K562 (cell line): Measurements from ENCODE around the gene NRSN2. TPM values are rescaled to one million over a fixed set of nuclear protein-coding genes. Genes with fewer than 3 reads are reported as not detected.
"Not testable (repeated sequence)": the region's sequence is repeated elsewhere in the genome, so short reads cannot be mapped to it uniquely, and the experiment has no call there.

Experiments used
- ATF1 ChIP-seq, 2 experiments: fragments of 450-650 bp in 1 of 2; IDR thresholded peaks; 2 replicates each; pipeline ENCODE4 v1.6.1; 2016; ENCODE audit warnings: missing compliant biosample characterization in 1 of 2, missing genetic modification characterization in 1 of 2
- DMBX1 ChIP-seq: fragments of 250-450 bp; sonication (Bioruptor Pico); IDR thresholded peaks from 2 replicates; pipeline ENCODE4 v1.8.0; 2022; ENCODE audit warnings: inconsistent platforms, mild to moderate bottlenecking, moderate library complexity, borderline replicate concordance
- RAD21 ChIP-seq, 2 experiments: fragments of 250-450 bp in 1 of 2; fragments of 450-650 bp in 1 of 2; sonication (Bioruptor Pico) in 1 of 2; formaldehyde crosslinking in 1 of 2; IDR thresholded peaks in 1 of 2; conservative IDR thresholded peaks in 1 of 2; 2 replicates each; pipeline versions ENCODE4 v1.4.0 to v1.8.0; 2020 to 2022; ENCODE audit warnings: mild to moderate bottlenecking in 2 of 2, moderate library complexity in 1 of 2
- SMAD4 ChIP-seq: fragments of 250-450 bp; sonication (Bioruptor Pico); conservative IDR thresholded peaks from 2 replicates; pipeline ENCODE4 v1.8.0; 2021; ENCODE audit warnings: inconsistent platforms, mild to moderate bottlenecking, moderate library complexity
- SPI1 ChIP-seq: IDR thresholded peaks from 2 replicates; pipeline ENCODE4 v1.6.1; 2011; ENCODE audit warnings: low read depth, low read length, control low read depth, borderline replicate concordance
- ZNF175 ChIP-seq: fragments of 200-800 bp; sonication (Bioruptor generic); IDR thresholded peaks from 2 replicates; pipeline ENCODE4 v1.6.1; 2016; ENCODE audit warnings: low read depth, mild to moderate bottlenecking, missing genetic modification characterization, missing compliant biosample characterization
- ZNF766 ChIP-seq: fragments of 200-800 bp; sonication (Bioruptor generic); conservative IDR thresholded peaks from 2 replicates; pipeline ENCODE4 v1.6.1; 2016; ENCODE audit warnings: missing genetic modification characterization, missing compliant biosample characterization
- polyA plus RNA-seq, 8 experiments: library from polyadenylated mRNA; depleted of rRNA in 4 of 8; stranded (reverse) in 5 of 8; unstranded in 3 of 8; fragments of >200 nt; fragmentation: Nextera tagmentation in 2 of 8; fragmentation: Illumina TruSeq in 1 of 8; extraction: Ambion mirVana in 2 of 8; extraction: Trizol in 1 of 8; gene quantifications; 2 replicates each; pipeline versions ENCODE4 v1.2.1 to v1.2.3, GENCODE V29; 2011 to 2014; ENCODE audit warnings: inconsistent platforms in 1 of 8, missing spikeins in 1 of 8
- total RNA-seq, 7 experiments: library from RNA; depleted of rRNA in 6 of 7; stranded (reverse); fragments of >200 nt in 6 of 7; fragmentation: Illumina TruSeq in 2 of 7; extraction: Trizol in 2 of 7; gene quantifications; 2 replicates each; pipeline versions ENCODE4 v1.2.1 to v1.2.3, GENCODE V29; 2011 to 2021; ENCODE audit warnings: low replicate concordance in 1 of 7
- TF ChIP-seq, protein P1 (sequence below), 3 experiments: IDR thresholded peaks in 2 of 3; conservative IDR thresholded peaks in 1 of 3; 2 replicates each; pipeline ENCODE4 v1.5.1; 2011 to 2012; ENCODE audit warnings: low read length in 3 of 3, mild to moderate bottlenecking in 3 of 3, control low read depth in 2 of 3, improper control_type of control experiment in 1 of 3, inconsistent platforms in 1 of 3, low read depth in 1 of 3, mixed read lengths in 1 of 3, moderate library complexity in 1 of 3; ENCODE audit not compliant: insufficient read depth in 2 of 3
- TF ChIP-seq, protein P2 (sequence below): fragments of 450-650 bp; IDR thresholded peaks from 2 replicates; pipeline ENCODE4 v1.6.1; 2016; ENCODE audit warnings: mild to moderate bottlenecking, moderate library complexity

The NRSN2 gene
- total and polyA plus RNA-seq, 9 of the 15 experiments (the other 6 are each of a cell fraction or from before 2014, with no cell fraction given) = 7.5 to 29.7 (median 11.1) TPM

- TF ChIP-seq SPI1 (peak; percentile 27; the same call in 1 of the 2 replicates), RAD21 (CRISPR knock-in tag; conservative IDR thresholded peaks at IDR 0.05 in 1 of 2, IDR thresholded peaks at IDR 0.05 in 1 of 2) (peak; percentile 14 to 44; a peak in 3 of 4 replicates), SMAD4 (CRISPR knock-in tag) (peak; percentile 65), ZNF175 (CRISPR knock-in tag) (peak; percentile 63; the same call in 1 of the 2 replicates), DMBX1 (CRISPR knock-in tag) (peak; percentile 78), ZNF766 (peak; percentile 65; the same call in 1 of the 2 replicates), ATF1 (tag; IDR thresholded peaks at IDR 0.05) (0 out of 2 replicates have a peak, but pooled peaks have one; percentile 12)
- TF ChIP-seq, protein P1, sequence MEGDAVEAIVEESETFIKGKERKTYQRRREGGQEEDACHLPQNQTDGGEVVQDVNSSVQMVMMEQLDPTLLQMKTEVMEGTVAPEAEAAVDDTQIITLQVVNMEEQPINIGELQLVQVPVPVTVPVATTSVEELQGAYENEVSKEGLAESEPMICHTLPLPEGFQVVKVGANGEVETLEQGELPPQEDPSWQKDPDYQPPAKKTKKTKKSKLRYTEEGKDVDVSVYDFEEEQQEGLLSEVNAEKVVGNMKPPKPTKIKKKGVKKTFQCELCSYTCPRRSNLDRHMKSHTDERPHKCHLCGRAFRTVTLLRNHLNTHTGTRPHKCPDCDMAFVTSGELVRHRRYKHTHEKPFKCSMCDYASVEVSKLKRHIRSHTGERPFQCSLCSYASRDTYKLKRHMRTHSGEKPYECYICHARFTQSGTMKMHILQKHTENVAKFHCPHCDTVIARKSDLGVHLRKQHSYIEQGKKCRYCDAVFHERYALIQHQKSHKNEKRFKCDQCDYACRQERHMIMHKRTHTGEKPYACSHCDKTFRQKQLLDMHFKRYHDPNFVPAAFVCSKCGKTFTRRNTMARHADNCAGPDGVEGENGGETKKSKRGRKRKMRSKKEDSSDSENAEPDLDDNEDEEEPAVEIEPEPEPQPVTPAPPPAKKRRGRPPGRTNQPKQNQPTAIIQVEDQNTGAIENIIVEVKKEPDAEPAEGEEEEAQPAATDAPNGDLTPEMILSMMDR (IDR thresholded peaks at IDR 0.05 in 2 of 3, conservative IDR thresholded peaks at IDR 0.05 in 1 of 3; ENCODE audit: insufficient read depth in 2 of 3, low read depth in 1 of 3, low read length in 3 of 3) = peak in 1 of 3 experiments; percentile 33; a peak in 2 of 6 replicates
- not testable (repeated sequence) for TF ChIP-seq ATF1 (CRISPR knock-in tag; IDR thresholded peaks at IDR 0.05)
- TF ChIP-seq, protein P2, sequence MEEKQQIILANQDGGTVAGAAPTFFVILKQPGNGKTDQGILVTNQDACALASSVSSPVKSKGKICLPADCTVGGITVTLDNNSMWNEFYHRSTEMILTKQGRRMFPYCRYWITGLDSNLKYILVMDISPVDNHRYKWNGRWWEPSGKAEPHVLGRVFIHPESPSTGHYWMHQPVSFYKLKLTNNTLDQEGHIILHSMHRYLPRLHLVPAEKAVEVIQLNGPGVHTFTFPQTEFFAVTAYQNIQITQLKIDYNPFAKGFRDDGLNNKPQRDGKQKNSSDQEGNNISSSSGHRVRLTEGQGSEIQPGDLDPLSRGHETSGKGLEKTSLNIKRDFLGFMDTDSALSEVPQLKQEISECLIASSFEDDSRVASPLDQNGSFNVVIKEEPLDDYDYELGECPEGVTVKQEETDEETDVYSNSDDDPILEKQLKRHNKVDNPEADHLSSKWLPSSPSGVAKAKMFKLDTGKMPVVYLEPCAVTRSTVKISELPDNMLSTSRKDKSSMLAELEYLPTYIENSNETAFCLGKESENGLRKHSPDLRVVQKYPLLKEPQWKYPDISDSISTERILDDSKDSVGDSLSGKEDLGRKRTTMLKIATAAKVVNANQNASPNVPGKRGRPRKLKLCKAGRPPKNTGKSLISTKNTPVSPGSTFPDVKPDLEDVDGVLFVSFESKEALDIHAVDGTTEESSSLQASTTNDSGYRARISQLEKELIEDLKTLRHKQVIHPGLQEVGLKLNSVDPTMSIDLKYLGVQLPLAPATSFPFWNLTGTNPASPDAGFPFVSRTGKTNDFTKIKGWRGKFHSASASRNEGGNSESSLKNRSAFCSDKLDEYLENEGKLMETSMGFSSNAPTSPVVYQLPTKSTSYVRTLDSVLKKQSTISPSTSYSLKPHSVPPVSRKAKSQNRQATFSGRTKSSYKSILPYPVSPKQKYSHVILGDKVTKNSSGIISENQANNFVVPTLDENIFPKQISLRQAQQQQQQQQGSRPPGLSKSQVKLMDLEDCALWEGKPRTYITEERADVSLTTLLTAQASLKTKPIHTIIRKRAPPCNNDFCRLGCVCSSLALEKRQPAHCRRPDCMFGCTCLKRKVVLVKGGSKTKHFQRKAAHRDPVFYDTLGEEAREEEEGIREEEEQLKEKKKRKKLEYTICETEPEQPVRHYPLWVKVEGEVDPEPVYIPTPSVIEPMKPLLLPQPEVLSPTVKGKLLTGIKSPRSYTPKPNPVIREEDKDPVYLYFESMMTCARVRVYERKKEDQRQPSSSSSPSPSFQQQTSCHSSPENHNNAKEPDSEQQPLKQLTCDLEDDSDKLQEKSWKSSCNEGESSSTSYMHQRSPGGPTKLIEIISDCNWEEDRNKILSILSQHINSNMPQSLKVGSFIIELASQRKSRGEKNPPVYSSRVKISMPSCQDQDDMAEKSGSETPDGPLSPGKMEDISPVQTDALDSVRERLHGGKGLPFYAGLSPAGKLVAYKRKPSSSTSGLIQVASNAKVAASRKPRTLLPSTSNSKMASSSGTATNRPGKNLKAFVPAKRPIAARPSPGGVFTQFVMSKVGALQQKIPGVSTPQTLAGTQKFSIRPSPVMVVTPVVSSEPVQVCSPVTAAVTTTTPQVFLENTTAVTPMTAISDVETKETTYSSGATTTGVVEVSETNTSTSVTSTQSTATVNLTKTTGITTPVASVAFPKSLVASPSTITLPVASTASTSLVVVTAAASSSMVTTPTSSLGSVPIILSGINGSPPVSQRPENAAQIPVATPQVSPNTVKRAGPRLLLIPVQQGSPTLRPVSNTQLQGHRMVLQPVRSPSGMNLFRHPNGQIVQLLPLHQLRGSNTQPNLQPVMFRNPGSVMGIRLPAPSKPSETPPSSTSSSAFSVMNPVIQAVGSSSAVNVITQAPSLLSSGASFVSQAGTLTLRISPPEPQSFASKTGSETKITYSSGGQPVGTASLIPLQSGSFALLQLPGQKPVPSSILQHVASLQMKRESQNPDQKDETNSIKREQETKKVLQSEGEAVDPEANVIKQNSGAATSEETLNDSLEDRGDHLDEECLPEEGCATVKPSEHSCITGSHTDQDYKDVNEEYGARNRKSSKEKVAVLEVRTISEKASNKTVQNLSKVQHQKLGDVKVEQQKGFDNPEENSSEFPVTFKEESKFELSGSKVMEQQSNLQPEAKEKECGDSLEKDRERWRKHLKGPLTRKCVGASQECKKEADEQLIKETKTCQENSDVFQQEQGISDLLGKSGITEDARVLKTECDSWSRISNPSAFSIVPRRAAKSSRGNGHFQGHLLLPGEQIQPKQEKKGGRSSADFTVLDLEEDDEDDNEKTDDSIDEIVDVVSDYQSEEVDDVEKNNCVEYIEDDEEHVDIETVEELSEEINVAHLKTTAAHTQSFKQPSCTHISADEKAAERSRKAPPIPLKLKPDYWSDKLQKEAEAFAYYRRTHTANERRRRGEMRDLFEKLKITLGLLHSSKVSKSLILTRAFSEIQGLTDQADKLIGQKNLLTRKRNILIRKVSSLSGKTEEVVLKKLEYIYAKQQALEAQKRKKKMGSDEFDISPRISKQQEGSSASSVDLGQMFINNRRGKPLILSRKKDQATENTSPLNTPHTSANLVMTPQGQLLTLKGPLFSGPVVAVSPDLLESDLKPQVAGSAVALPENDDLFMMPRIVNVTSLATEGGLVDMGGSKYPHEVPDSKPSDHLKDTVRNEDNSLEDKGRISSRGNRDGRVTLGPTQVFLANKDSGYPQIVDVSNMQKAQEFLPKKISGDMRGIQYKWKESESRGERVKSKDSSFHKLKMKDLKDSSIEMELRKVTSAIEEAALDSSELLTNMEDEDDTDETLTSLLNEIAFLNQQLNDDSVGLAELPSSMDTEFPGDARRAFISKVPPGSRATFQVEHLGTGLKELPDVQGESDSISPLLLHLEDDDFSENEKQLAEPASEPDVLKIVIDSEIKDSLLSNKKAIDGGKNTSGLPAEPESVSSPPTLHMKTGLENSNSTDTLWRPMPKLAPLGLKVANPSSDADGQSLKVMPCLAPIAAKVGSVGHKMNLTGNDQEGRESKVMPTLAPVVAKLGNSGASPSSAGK = 0 out of 2 replicates have a peak, but pooled peaks have one; percentile 19
- TF ChIP-seq, all 486 proteins: peak for 17; not testable (repeated sequence) for 469
Observed at GRCh38 chr20:356154-356553, 9.2 kb downstream of the NRSN2 start (continued).
